H1 (cell line): ENCODE data around the gene SETX. TPM values are rescaled to one million over a fixed set of nuclear protein-coding genes. Genes with fewer than 3 reads are reported as not detected.

Source experiments
- CTCF ChIA-PET: fragments of 300-600 bp; sonication (Branson Sonifier 250); formaldehyde crosslinking; loops from one replicate; lab custom pipeline; 2021; ENCODE audit not compliant: partially characterized antibody; lab: Charles Lee
- POLR2A ChIA-PET: fragments of 300-600 bp; sonication (Branson Sonifier 250); formaldehyde crosslinking; loops from one replicate; lab custom pipeline; 2021; ENCODE audit warnings: inconsistent platforms; ENCODE audit not compliant: partially characterized antibody; lab: Charles Lee
- DNase-seq, 2 experiments: peaks; one replicate each; pipeline versions ENCODE4 v3.0.0 to v3.0.0-alpha.2; 2010 to 2022; ENCODE audit warnings: low spot score in 2 of 2, low read depth in 1 of 2, mixed read lengths in 1 of 2
- FAIRE-seq: peaks from 2 replicates; lab custom pipeline; 2011; peaks lifted over from hg19 to GRCh38; lab: Jason Lieb, UNC
- H2AFZ ChIP-seq: 2 replicates; pipeline ENCODE4 v1.8.1; 2012; ENCODE audit warnings: low read length, inconsistent platforms
- H2AK5ac ChIP-seq: 2 replicates; pipeline ENCODE4 v1.6.1; 2013; ENCODE audit warnings: low read depth, low read length
- H2BK120ac ChIP-seq: replicated peaks from 2 replicates; pipeline ENCODE3; 2013; ENCODE audit warnings: low read depth, low read length, inconsistent platforms
- H2BK12ac ChIP-seq: 2 replicates; pipeline ENCODE4 v1.6.1; 2013; ENCODE audit warnings: low read depth, low read length
- H2BK15ac ChIP-seq: 2 replicates; pipeline ENCODE4 v1.6.1; 2013; ENCODE audit warnings: low read length
- H2BK20ac ChIP-seq: 2 replicates; pipeline ENCODE4 v1.6.1; 2013; ENCODE audit warnings: low read length
- H2BK5ac ChIP-seq: 2 replicates; pipeline ENCODE4 v1.6.1; 2013; ENCODE audit warnings: low read depth, low read length
- H3K14ac ChIP-seq: 2 replicates; pipeline ENCODE4 v1.6.1; 2013; ENCODE audit warnings: inconsistent platforms; ENCODE audit not compliant: insufficient read length
- H3K18ac ChIP-seq: 2 replicates; pipeline ENCODE4 v1.6.1; 2013; ENCODE audit warnings: low read length; ENCODE audit errors: extremely low read depth
- H3K23ac ChIP-seq: 2 replicates; pipeline ENCODE4 v1.6.1; 2013; ENCODE audit warnings: inconsistent platforms; ENCODE audit not compliant: insufficient read length
- H3K23me2 ChIP-seq: 2 replicates; pipeline ENCODE4 v1.6.1; 2013; ENCODE audit warnings: low read depth, low read length
- H3K27ac ChIP-seq: 2 replicates; pipeline ENCODE4 v1.6.1; 2011; ENCODE audit warnings: low read depth, low read length, inconsistent platforms
- H3K27me3 ChIP-seq, 4 experiments: replicated peaks in 1 of 4; 1 replicate in 1 of 4; 2 replicates in 3 of 4; pipeline versions ENCODE4 v1.6.1 to v1.8.1; 2011 to 2013; ENCODE audit warnings: low read length in 3 of 4, mild to moderate bottlenecking in 3 of 4, inconsistent platforms in 2 of 4, mixed read lengths in 2 of 4, moderate library complexity in 1 of 4; ENCODE audit not compliant: control insufficient read depth in 3 of 4, insufficient read depth in 3 of 4; ENCODE audit errors: extremely low read depth in 1 of 4
- H3K36me3 ChIP-seq, 4 experiments: 2 replicates each; pipeline versions ENCODE4 v1.6.1 to v1.8.1; 2011 to 2013; ENCODE audit warnings: mild to moderate bottlenecking in 4 of 4, low read length in 3 of 4, moderate library complexity in 2 of 4, control low read depth in 1 of 4, inconsistent platforms in 1 of 4; ENCODE audit not compliant: insufficient read depth in 4 of 4, control insufficient read depth in 2 of 4
- H3K4ac ChIP-seq: replicated peaks from 2 replicates; pipeline ENCODE3; 2013; ENCODE audit warnings: low read length, low read depth, mixed read lengths, inconsistent platforms; ENCODE audit not compliant: insufficient read length
- H3K4me1 ChIP-seq, 4 experiments: replicated peaks in 1 of 4; 1 replicate in 1 of 4; 2 replicates in 3 of 4; pipeline versions ENCODE4 v1.6.1 to v1.8.1; 2011 to 2013; ENCODE audit warnings: low read length in 3 of 4, inconsistent platforms in 2 of 4, mixed read lengths in 1 of 4; ENCODE audit not compliant: insufficient read depth in 4 of 4, control insufficient read depth in 3 of 4
- H3K4me2 ChIP-seq, 2 experiments: 2 replicates each; pipeline versions ENCODE4 v1.6.1 to v1.8.1; 2011 to 2013; ENCODE audit warnings: low read depth in 2 of 2, low read length in 2 of 2, control low read depth in 1 of 2, inconsistent platforms in 1 of 2, mild to moderate bottlenecking in 1 of 2; ENCODE audit not compliant: insufficient read depth in 1 of 2
- H3K4me3 ChIP-seq, 4 experiments: fragments of 200-600, 300-600 bp in 1 of 4; sonication (generic), shearing (Covaris generic), sonication (Bioruptor Twin) in 1 of 4; 2 replicates each; pipeline versions ENCODE4 v1.5.1 to v1.8.1; 2011 to 2016; ENCODE audit warnings: low read length in 4 of 4, low read depth in 3 of 4, control low read depth in 2 of 4, inconsistent platforms in 2 of 4, mild to moderate bottlenecking in 2 of 4, mixed read lengths in 1 of 4, moderate library complexity in 1 of 4; ENCODE audit not compliant: insufficient read depth in 2 of 4; ENCODE audit errors: extremely low read depth in 1 of 4
- H3K56ac ChIP-seq: replicated peaks from 2 replicates; pipeline ENCODE3; 2013; ENCODE audit warnings: low read depth, mild to moderate bottlenecking, mixed read lengths, low read length, inconsistent platforms; ENCODE audit not compliant: insufficient read length
- H3K79me1 ChIP-seq: 2 replicates; pipeline ENCODE4 v1.6.1; 2013; ENCODE audit warnings: low read depth, low read length, control low read depth
- H3K79me2 ChIP-seq, 2 experiments: 2 replicates each; pipeline versions ENCODE4 v1.6.1 to v1.8.1; 2012 to 2013; ENCODE audit warnings: low read length in 2 of 2, mild to moderate bottlenecking in 2 of 2, inconsistent platforms in 1 of 2; ENCODE audit not compliant: insufficient read depth in 2 of 2, control insufficient read depth in 1 of 2
- H3K9ac ChIP-seq, 4 experiments: replicated peaks in 1 of 4; 1 replicate in 1 of 4; 2 replicates in 3 of 4; pipeline versions ENCODE4 v1.6.1 to v1.8.1; 2011 to 2013; ENCODE audit warnings: low read depth in 3 of 4, low read length in 3 of 4, control low read depth in 2 of 4, mild to moderate bottlenecking in 2 of 4, moderate library complexity in 2 of 4, inconsistent platforms in 1 of 4; ENCODE audit errors: extremely low read depth in 1 of 4
- H3K9me3 ChIP-seq, 2 experiments: 2 replicates each; pipeline versions ENCODE4 v1.6.1 to v1.8.1; 2012 to 2013; ENCODE audit warnings: mild to moderate bottlenecking in 2 of 2, moderate library complexity in 2 of 2, control low read depth in 1 of 2, inconsistent platforms in 1 of 2, low read depth in 1 of 2, low read length in 1 of 2, mixed read lengths in 1 of 2; ENCODE audit not compliant: insufficient read depth in 2 of 2
- H4K20me1 ChIP-seq, 2 experiments: replicated peaks in 1 of 2; 2 replicates each; pipeline versions ENCODE3 to v1.8.1; 2011 to 2013; ENCODE audit warnings: inconsistent platforms in 2 of 2, low read length in 2 of 2, mild to moderate bottlenecking in 1 of 2; ENCODE audit not compliant: insufficient read depth in 2 of 2, control insufficient read depth in 1 of 2
- H4K5ac ChIP-seq: 2 replicates; pipeline ENCODE4 v1.6.1; 2013; ENCODE audit warnings: low read length, low read depth, mixed read lengths, inconsistent platforms; ENCODE audit not compliant: insufficient read length
- H4K8ac ChIP-seq: 2 replicates; pipeline ENCODE4 v1.8.0; 2013; ENCODE audit warnings: mild to moderate bottlenecking, moderate library complexity, low read length, inconsistent platforms; ENCODE audit not compliant: insufficient read depth; ENCODE audit errors: extremely low read depth
- H4K91ac ChIP-seq: replicated peaks from 2 replicates; pipeline ENCODE3; 2013; ENCODE audit warnings: low read length, mixed read lengths, inconsistent platforms; ENCODE audit not compliant: insufficient read length
- ASH2L ChIP-seq: fragments of 200-600, 300-600 bp; sonication (generic); IDR thresholded peaks from one replicate; pipeline ENCODE4 v1.7.1; 2017; ENCODE audit warnings: low read length
- BCL11A ChIP-seq, 2 experiments: IDR thresholded peaks; one replicate each; pipeline ENCODE4 v1.6.1; 2011; ENCODE audit warnings: low read depth in 2 of 2, low read length in 2 of 2, mild to moderate bottlenecking in 2 of 2
- CHD2 ChIP-seq: IDR thresholded peaks from 2 replicates; pipeline ENCODE4 v1.6.1; 2012; ENCODE audit warnings: low read length, improper control_type of control experiment
- JUN ChIP-seq: IDR thresholded peaks from 2 replicates; pipeline ENCODE4 v1.6.1; 2011; ENCODE audit warnings: low read depth, mild to moderate bottlenecking, improper control_type of control experiment, low read length
- MAFK ChIP-seq: IDR thresholded peaks from 2 replicates; pipeline ENCODE4 v1.6.1; 2012; ENCODE audit warnings: low read depth, mild to moderate bottlenecking, improper control_type of control experiment, low read length
- NANOG ChIP-seq: IDR thresholded peaks from 2 replicates; pipeline ENCODE4 v1.6.1; 2011; ENCODE audit warnings: low read length, low read depth, mild to moderate bottlenecking, inconsistent platforms; ENCODE audit not compliant: insufficient read depth, poor library complexity, severe bottlenecking
- POLR2AphosphoS5 ChIP-seq: IDR thresholded peaks from 2 replicates; pipeline ENCODE4 v1.6.1; 2011; ENCODE audit warnings: low read depth, low read length
- POU5F1 ChIP-seq: IDR thresholded peaks from 2 replicates; pipeline ENCODE4 v1.6.1; 2011; ENCODE audit warnings: low read depth, mild to moderate bottlenecking, low read length, moderate library complexity
- RAD21 ChIP-seq, 2 experiments: IDR thresholded peaks in 1 of 2; conservative IDR thresholded peaks in 1 of 2; 2 replicates each; pipeline ENCODE4 v1.6.1; 2011; ENCODE audit warnings: low read depth in 2 of 2, low read length in 2 of 2, improper control_type of control experiment in 1 of 2, inconsistent platforms in 1 of 2, mild to moderate bottlenecking in 1 of 2, moderate library complexity in 1 of 2
- RFX5 ChIP-seq: IDR thresholded peaks from 2 replicates; pipeline ENCODE4 v1.6.1; 2011; ENCODE audit warnings: low read depth, low read length, improper control_type of control experiment, borderline replicate concordance
- RNF2 ChIP-seq: fragments of 200-900, 300-1000 bp; sonication (generic); IDR thresholded peaks from 2 replicates; pipeline ENCODE4 v1.7.1; 2016; ENCODE audit warnings: borderline replicate concordance, low read depth, mild to moderate bottlenecking, antibody characterized with exemption, low read length; ENCODE audit not compliant: poor library complexity, severe bottlenecking; ENCODE audit errors: missing control alignments
- RXRA ChIP-seq: IDR thresholded peaks from 2 replicates; pipeline ENCODE4 v1.6.1; 2011; ENCODE audit warnings: low read depth, mild to moderate bottlenecking, low read length, moderate library complexity; ENCODE audit not compliant: insufficient read depth
- SIX5 ChIP-seq: IDR thresholded peaks from 2 replicates; pipeline ENCODE4 v1.6.1; 2011; ENCODE audit warnings: mild to moderate bottlenecking, low read depth, low read length
- TEAD4 ChIP-seq: IDR thresholded peaks from 2 replicates; pipeline ENCODE4 v1.6.1; 2012; ENCODE audit warnings: low read depth, low read length, inconsistent platforms, mixed read lengths
- ZNF274 ChIP-seq: IDR thresholded peaks from 2 replicates; pipeline ENCODE4 v1.7.0; 2012; ENCODE audit warnings: low read length, borderline replicate concordance; ENCODE audit errors: extremely low read depth
- WGBS, 2 experiments: shearing (Covaris generic) in 1 of 2; methylation state at CpG; one replicate each; pipeline versions ENCODE4 v1.1.6 to v1.1.7; 2013 to 2015; ENCODE audit warnings: low lambda C conversion rate in 2 of 2, mixed read lengths in 2 of 2, inconsistent platforms in 1 of 2, low coverage in 1 of 2, missing lambda C conversion rate in 1 of 2; ENCODE audit not compliant: insufficient replicate concordance in 2 of 2, insufficient coverage in 1 of 2, insufficient read length in 1 of 2; ENCODE audit errors: extremely low coverage in 1 of 2, missing lambda C conversion rate in 1 of 2; 5-methylcytosine and 5-hydroxymethylcytosine counted together
- polyA plus RNA-seq, 7 experiments: library from polyadenylated mRNA; depleted of rRNA in 3 of 7; stranded (reverse) in 5 of 7; unstranded in 2 of 7; fragments of >200 nt in 5 of 7; fragments of 200-250 nt in 2 of 7; gene quantifications; 1 replicate in 5 of 7; 2 replicates in 1 of 7; 4 replicates in 1 of 7; pipeline versions ENCODE4 v1.2.1 to v1.2.3, GENCODE V29; 2011 to 2013; ENCODE audit warnings: missing spikeins in 2 of 7, mixed read lengths in 2 of 7
- total RNA-seq: library from RNA; stranded (reverse); fragmentation: NEBNext Ultra II Directional; extraction: Animal tissue kit (Norgen Biotek cat#: 25700); gene quantifications from 2 replicates; pipeline ENCODE4 v1.2.1, GENCODE V29; 2021

SETX gene
- total and polyA plus RNA-seq, 2 of the 8 experiments (the other 6 are each of a cell fraction or from before 2014, with no cell fraction given): 15.1 to 37.9 TPM

GRCh38 chr9:132283863-132284262, 70.9 kb downstream of the SETX start:
- H3K79me2 ChIP-seq: no peaks in the 10 kb centered on the region
- H4K20me1 ChIP-seq: no peaks in the 10 kb centered on the region
- H3K4me1 ChIP-seq: no peaks in the 10 kb centered on the region
- H3K56ac ChIP-seq: no peak overlapping the region
- H2BK20ac ChIP-seq: no peak overlapping the region
- no peak overlapping the region for H3K23ac ChIP-seq
- H2AK5ac ChIP-seq: no peak overlapping the region
- H3K9ac ChIP-seq: no peak overlapping the region
- no peak overlapping the region for H2BK5ac ChIP-seq
- H3K4me3 ChIP-seq: no peak overlapping the region
- H4K91ac ChIP-seq: no peak overlapping the region
- no peaks in the 10 kb centered on the region for H3K27me3 ChIP-seq
- ChIA-PET CTCF (interaction anchor here (1.1 to 1.8 kb wide), 2 partner anchors 15 to 20 kb away, joined by 4 to 6 read pairs; no protein-coding TSS in a partner anchor), POLR2A (no interaction called here)
- no peak overlapping the region for H4K5ac ChIP-seq
- no peak overlapping the region for H2BK120ac ChIP-seq
- H2BK12ac ChIP-seq: no peak overlapping the region
- H3K79me1 ChIP-seq: no peaks in the 10 kb centered on the region
- H2AFZ ChIP-seq: no peak overlapping the region
- no peak overlapping the region for H3K4ac ChIP-seq
- H3K27ac ChIP-seq: no peak overlapping the region
- no peak overlapping the region for H3K4me2 ChIP-seq
- no peak overlapping the region for H4K8ac ChIP-seq
- DNase-seq: no peak
- H2BK15ac ChIP-seq: no peak overlapping the region
- no peaks in the 10 kb centered on the region for H3K9me3 ChIP-seq
- no peak for FAIRE-seq
- peaks cover 0 to 72% (median 49%) of the 10 kb centered on the region in 4 experiments for H3K36me3 ChIP-seq
- H3K23me2 ChIP-seq: no peaks in the 10 kb centered on the region
- no peak overlapping the region for H3K14ac ChIP-seq
- WGBS, 2 experiments: 93% methylated on average over 7 of the region's 7 CpGs; no CpG with 5 or more reads in 1 of the 2 experiments
- no peak overlapping the region for H3K18ac ChIP-seq
- no peak for TF ChIP-seq RNF2
- no peak for TF ChIP-seq BCL11A (IDR thresholded peaks at IDR 0.05; ENCODE audit: low read depth in 2 of 2, low read length in 2 of 2)
- TF ChIP-seq SIX5: no peak
- no peak for TF ChIP-seq RFX5
- no peak for TF ChIP-seq CHD2
- no peak for TF ChIP-seq ZNF274
- TF ChIP-seq POLR2AphosphoS5: no peak
- TF ChIP-seq NANOG: no peak
- no peak for TF ChIP-seq ASH2L
- no peak for TF ChIP-seq RXRA
- no peak for TF ChIP-seq MAFK
- no peak for TF ChIP-seq TEAD4
- TF ChIP-seq POU5F1: no peak
- no peak for TF ChIP-seq RAD21 (IDR thresholded peaks at IDR 0.05 in 1 of 2, conservative IDR thresholded peaks at IDR 0.05 in 1 of 2; ENCODE audit: low read depth in 2 of 2, low read length in 2 of 2)
- TF ChIP-seq JUN: no peak
